NCI-H2227 (cell line): Measurements from ENCODE around the gene EVA1C.
"Not testable (repeated sequence)": the region's sequence is repeated elsewhere in the genome, so short reads cannot be mapped to it uniquely, and the experiment has no call there.

Experiments used
- DNase-seq: peaks from one replicate; lab custom pipeline; 2025; ENCODE audit not compliant: unreplicated experiment; lab: John Stamatoyannopoulos, UW

The EVA1C gene

DNA sequence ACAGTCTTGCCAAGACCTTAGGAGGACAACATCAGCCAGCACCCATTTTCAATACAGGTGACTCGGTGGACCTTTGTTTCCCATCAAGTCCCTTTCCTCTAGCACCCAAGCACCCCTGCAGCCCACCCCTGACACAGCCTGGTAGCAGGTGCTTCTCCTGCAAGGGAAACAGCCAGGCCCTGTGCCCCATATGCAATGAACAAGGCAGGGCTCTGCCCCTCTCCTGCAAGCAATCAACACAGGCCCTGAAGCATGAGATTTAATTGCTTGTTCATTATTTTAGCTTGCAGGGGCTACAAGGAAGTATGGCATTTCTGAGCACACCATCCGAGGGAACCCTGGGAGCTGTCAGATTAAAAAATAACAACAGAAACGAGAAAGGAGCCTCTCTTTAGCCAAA lies 137.4 kb downstream of the EVA1C start:
- DNase-seq, result no peak

DNA sequence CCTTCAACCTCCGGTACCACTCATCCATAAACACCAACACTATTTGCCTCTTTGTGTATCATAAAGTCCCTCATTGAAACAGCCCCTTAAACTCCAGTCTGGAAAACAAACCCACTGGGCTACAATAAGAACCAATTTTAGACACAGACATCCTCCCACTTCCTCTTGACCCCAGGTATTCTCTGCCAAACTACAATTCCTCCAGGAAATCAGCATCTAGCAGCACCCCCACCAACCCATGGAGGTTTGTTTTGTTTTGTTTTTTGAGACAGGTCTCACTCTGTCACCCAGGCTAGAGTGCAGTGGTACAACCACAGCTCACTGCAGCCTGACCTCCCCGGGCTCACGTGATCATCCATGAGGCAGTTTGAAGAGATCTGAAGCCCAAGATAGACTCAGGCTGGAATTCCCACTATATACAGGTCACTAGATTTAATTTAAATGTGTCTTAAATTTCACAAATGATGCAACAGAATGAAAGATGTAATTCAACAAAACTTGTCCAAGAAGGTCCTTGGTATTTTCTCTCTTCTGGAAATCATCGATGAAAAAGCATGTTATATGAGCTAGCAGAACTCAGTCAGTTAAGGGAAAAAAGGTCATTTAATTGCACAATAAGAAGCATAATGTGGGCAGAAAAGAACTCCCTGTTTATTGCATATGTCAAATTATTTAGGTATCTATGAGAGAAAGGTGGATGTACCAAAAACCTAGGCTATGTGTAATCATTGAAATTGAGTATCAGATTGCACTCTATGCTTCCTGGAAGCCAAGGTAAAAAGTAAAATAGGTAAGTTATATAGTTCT lies 142.5 kb downstream of the EVA1C start:
- DNase-seq, result no peak

DNA sequence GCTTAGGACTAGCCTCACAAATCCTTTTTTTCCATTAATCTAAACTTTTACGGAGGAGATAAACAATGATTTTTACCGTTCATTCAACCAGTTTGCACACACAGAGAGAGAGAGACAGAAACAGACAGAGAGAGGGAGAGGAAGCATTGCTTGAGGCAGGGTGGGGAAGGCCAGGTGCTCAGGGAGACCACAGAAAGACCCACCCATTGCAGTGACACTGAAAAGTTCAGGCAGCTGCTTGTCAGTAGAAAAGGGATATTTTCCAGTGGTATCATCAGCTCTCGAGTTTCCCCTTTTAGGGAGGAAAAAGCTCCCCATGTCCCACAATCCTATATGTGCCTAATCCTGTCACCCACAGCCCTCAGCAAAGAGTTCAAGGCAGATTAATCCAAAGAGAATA lies 145.6 kb downstream of the EVA1C start:
- no peak for DNase-seq

DNA sequence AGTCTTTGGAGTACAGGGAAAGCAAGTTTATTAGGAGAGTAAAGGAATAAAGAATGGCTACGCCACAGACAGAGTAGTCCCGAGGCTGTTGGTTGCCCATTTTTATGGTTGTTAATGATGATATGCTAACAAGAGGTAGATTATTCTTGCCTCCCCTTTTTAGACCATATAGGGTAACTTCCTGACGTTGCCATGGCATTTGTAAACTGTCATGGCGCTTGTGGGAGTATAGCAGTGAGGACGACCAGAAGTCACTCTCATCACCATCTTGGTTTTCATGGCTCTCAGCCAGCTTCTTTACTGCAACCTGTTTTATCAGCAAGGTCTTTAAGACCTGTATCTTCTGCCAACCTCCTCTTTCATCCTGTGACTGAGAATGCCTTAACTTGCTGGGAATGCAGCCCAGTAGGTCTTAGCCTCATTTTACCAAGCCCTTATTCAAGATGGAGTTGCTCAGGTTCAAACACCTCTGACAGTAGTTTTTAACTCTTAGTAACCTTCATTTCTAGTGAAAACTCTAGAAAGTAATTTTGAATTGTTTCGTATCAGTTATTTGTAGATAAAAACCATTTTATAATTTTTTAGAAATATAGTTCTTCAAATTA lies 146.6 kb downstream of the EVA1C start:
- no peak for DNase-seq

DNA sequence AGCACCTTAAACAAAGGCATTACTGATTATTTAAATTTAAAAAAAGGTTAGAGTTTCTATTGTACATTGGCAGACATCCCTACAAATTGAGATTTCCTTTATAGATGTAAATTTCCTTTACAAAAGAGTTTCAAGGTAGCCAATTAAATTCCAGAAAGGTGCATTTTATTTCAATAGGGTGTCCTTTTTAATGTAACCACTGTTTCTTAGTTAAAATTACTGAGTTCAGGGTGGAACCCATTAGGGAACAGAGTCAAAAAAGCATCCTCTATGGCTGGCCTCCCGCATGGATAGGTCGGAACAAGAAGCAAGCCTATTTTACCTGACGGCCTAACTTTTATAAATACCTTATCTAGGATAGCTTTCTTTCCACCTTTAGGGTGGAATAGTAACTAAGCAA lies 148.4 kb downstream of the EVA1C start:
- no peak for DNase-seq

DNA sequence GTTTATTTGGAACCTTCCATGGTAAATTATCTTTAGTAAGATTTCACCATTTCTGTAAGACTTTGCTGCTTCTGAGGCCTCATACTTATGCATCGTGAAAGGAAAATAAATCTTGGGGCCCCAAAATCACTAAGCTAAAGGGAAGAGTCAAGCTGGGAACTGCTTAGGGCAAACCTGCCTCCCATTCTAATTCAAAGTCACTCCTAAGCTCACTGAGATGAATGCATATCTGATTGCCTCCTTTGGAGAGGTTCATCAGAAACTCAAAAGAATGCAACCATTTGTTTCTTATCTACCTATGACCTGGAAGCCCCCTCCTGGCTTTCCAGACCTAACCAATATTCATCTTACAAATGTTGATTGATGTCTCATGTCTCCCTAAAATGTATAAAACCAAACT lies 149.0 kb downstream of the EVA1C start:
- DNase-seq, result not testable (repeated sequence)

DNA sequence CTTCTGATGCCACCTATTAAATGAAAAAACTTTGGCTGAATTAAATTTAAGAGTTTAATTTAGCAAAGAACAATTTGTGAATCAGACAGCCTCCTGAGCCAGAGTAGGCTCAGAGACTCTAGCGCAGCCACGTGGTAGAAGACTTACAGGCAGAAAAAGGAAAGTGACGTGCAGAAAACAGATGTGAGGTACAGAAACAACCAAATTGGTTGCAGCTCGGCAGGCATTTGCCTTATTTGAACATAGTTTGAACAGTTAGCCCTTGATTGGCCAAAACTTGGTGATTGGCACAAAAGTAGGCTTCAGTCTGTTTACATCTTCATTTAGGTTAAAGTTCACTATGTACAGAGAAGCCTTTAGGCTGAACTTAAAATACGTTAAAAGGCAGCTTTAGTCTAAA lies 149.9 kb downstream of the EVA1C start:
- DNase-seq, result no peak

DNA sequence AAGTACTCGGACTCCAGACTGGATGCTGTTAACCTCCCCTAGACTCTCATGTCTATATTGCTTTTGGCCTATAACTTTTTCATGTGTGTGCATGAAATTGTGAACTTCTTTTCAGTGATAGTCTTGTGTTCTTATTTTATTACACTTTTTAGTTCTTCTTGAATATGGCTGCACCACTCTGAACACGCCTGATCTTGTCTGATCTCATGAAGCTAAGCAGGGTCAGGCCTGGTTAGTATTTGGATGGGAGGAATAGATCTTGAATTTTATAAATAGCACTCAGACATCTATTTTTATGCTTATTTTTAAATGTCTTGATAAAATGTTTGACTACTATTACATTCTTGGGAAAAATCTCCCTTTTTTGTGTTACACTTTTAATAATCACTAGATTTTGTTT lies 150.4 kb downstream of the EVA1C start:
- no peak for DNase-seq
